HepG2 (cell line): Measurements from ENCODE around the gene TRMT1. TPM values are rescaled to one million over a fixed set of nuclear protein-coding genes. Genes with fewer than 3 reads are reported as not detected.

Experiments used
- GLI4 ChIP-seq: sonication (generic); formaldehyde crosslinking; IDR thresholded peaks from 2 replicates; pipeline ENCODE4 v1.5.1; 2020; ENCODE audit warnings: missing genetic modification reagents, mild to moderate bottlenecking, moderate library complexity, borderline replicate concordance
- MBNL3 ChIP-seq: fragments of 250-450 bp; sonication (Bioruptor Pico); conservative IDR thresholded peaks from 2 replicates; pipeline ENCODE4 v1.8.0; 2022; ENCODE audit warnings: mild to moderate bottlenecking, inconsistent platforms
- MED8 ChIP-seq: sonication (generic); formaldehyde crosslinking; IDR thresholded peaks from 2 replicates; pipeline ENCODE4 v1.8.1; 2023; ENCODE audit warnings: mild to moderate bottlenecking, missing genetic modification reagents; ENCODE audit not compliant: insufficient replicate concordance
- MIER2 ChIP-seq: IDR thresholded peaks from 2 replicates; pipeline ENCODE4 v1.6.1; 2016; ENCODE audit warnings: missing biosample characterization, missing genetic modification reagents
- TARDBP ChIP-seq: sonication (generic); formaldehyde crosslinking; IDR thresholded peaks from 2 replicates; pipeline ENCODE4 v1.8.0; 2022; ENCODE audit warnings: mild to moderate bottlenecking, missing genetic modification reagents
- TBX3 ChIP-seq: fragments of 450-650 bp; IDR thresholded peaks from 2 replicates; pipeline ENCODE4 v1.6.1; 2017; ENCODE audit warnings: antibody characterized with exemption, mild to moderate bottlenecking, inconsistent platforms, borderline replicate concordance
- ZNF564 ChIP-seq: sonication (generic); formaldehyde crosslinking; IDR thresholded peaks from 2 replicates; pipeline ENCODE4 v1.8.1; 2023; ENCODE audit warnings: mild to moderate bottlenecking, missing genetic modification reagents
- ZZZ3 ChIP-seq: sonication (generic); formaldehyde crosslinking; IDR thresholded peaks from 2 replicates; pipeline ENCODE4 v1.4.0; 2020; ENCODE audit warnings: missing genetic modification reagents, mild to moderate bottlenecking, borderline replicate concordance
- polyA plus RNA-seq, 8 experiments: library from polyadenylated mRNA; depleted of rRNA in 3 of 8; stranded (reverse) in 7 of 8; unstranded in 1 of 8; fragments of >200 nt; fragmentation: Illumina TruSeq in 4 of 8; extraction: Trizol in 4 of 8; gene quantifications; 2 replicates each; pipeline versions ENCODE4 v1.2.1 to v1.2.3, GENCODE V29; 2011 to 2016; ENCODE audit warnings: low read depth in 4 of 8, missing spikeins in 1 of 8, mixed read lengths in 1 of 8; ENCODE audit not compliant: insufficient read depth in 1 of 8
- total RNA-seq, 5 experiments: library from RNA; depleted of rRNA; stranded (reverse); fragments of >200 nt; fragmentation: Illumina TruSeq; extraction: Trizol; gene quantifications; 2 replicates each; pipeline ENCODE4 v1.2.3, GENCODE V29; 2016; ENCODE audit warnings: low read depth in 1 of 5
- TF ChIP-seq, protein P1 (sequence below): sonication (generic); formaldehyde crosslinking; IDR thresholded peaks from 2 replicates; pipeline ENCODE4 v1.4.0; 2020; ENCODE audit warnings: mild to moderate bottlenecking, missing genetic modification reagents
- TF ChIP-seq, protein P2 (sequence below): sonication (generic); formaldehyde crosslinking; IDR thresholded peaks from 2 replicates; pipeline ENCODE4 v1.4.0; 2020; ENCODE audit warnings: missing genetic modification reagents
- TF ChIP-seq, protein P3 (sequence below): sonication (generic); formaldehyde crosslinking; IDR thresholded peaks from 2 replicates; pipeline ENCODE4 v1.8.0; 2022; ENCODE audit warnings: mild to moderate bottlenecking, missing genetic modification reagents, borderline replicate concordance
- TF ChIP-seq, protein P4 (sequence below): sonication (generic); formaldehyde crosslinking; IDR thresholded peaks from 2 replicates; pipeline ENCODE4 v1.9.0; 2022; ENCODE audit warnings: low read depth, missing genetic modification reagents

TRMT1 gene
- total and polyA plus RNA-seq, 2 of the 13 experiments (the other 11 are each of a cell fraction or from before 2014, with no cell fraction given): 35.5 to 44.1 TPM

DNA sequence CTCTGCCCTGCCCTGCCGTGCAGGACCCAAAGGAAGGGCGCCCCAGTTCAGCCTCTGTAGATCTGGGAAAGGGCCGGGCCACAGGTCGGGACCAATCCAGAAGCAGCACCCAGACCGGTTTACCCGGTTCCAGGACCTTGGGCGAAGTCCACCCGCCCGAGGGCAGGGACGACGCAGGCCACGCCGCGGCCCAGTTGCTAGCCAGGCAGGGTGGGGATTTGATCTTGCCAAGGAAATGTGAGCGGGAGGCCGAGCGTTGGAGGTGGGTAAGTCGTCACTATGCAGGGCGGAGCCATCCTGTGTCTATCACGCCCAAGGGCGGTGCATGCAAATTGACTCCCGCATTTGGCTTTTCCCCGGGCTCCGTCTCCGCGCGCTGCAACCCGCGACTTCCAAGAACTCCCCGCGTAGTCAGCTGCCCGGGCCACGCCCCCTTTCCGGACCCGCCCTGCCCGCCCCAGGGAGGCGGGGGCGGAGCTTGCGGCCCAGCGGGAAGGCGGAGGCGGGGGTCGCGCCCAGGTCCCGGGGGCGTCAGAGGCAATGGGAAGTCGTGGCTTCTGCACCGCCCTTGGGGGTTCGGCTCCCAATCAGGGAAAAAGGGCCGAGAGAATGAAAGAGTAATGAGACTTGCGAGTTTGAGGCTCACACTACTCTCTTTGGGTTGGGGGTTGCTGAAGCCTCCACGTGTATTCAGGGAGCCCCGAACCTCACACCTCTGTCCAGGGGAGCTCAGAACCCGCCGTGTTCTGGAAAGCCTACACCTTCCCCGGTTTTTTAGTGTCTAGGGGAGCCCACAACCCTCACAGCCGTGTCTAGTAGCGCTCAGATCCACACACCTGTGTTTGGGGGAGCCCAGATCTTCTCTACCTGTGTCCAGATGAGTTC lies 46.4 kb upstream of the TRMT1 start (continued):
- TF ChIP-seq, protein P1, sequence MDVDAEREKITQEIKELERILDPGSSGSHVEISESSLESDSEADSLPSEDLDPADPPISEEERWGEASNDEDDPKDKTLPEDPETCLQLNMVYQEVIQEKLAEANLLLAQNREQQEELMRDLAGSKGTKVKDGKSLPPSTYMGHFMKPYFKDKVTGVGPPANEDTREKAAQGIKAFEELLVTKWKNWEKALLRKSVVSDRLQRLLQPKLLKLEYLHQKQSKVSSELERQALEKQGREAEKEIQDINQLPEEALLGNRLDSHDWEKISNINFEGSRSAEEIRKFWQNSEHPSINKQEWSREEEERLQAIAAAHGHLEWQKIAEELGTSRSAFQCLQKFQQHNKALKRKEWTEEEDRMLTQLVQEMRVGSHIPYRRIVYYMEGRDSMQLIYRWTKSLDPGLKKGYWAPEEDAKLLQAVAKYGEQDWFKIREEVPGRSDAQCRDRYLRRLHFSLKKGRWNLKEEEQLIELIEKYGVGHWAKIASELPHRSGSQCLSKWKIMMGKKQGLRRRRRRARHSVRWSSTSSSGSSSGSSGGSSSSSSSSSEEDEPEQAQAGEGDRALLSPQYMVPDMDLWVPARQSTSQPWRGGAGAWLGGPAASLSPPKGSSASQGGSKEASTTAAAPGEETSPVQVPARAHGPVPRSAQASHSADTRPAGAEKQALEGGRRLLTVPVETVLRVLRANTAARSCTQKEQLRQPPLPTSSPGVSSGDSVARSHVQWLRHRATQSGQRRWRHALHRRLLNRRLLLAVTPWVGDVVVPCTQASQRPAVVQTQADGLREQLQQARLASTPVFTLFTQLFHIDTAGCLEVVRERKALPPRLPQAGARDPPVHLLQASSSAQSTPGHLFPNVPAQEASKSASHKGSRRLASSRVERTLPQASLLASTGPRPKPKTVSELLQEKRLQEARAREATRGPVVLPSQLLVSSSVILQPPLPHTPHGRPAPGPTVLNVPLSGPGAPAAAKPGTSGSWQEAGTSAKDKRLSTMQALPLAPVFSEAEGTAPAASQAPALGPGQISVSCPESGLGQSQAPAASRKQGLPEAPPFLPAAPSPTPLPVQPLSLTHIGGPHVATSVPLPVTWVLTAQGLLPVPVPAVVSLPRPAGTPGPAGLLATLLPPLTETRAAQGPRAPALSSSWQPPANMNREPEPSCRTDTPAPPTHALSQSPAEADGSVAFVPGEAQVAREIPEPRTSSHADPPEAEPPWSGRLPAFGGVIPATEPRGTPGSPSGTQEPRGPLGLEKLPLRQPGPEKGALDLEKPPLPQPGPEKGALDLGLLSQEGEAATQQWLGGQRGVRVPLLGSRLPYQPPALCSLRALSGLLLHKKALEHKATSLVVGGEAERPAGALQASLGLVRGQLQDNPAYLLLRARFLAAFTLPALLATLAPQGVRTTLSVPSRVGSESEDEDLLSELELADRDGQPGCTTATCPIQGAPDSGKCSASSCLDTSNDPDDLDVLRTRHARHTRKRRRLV (CRISPR knock-in tag): peak; percentile 92
- TF ChIP-seq TARDBP (CRISPR knock-in tag) (peak; percentile 88), ZZZ3 (CRISPR knock-in tag) (no peak), MIER2 (CRISPR knock-in tag) (no peak), MBNL3 (CRISPR knock-in tag) (no peak), TBX3 (no peak), MED8 (peak; percentile 82), ZNF564 (no peak; the same call in 1 of the 2 replicates), GLI4 (no peak; the same call in 1 of the 2 replicates)
- TF ChIP-seq, protein P2, sequence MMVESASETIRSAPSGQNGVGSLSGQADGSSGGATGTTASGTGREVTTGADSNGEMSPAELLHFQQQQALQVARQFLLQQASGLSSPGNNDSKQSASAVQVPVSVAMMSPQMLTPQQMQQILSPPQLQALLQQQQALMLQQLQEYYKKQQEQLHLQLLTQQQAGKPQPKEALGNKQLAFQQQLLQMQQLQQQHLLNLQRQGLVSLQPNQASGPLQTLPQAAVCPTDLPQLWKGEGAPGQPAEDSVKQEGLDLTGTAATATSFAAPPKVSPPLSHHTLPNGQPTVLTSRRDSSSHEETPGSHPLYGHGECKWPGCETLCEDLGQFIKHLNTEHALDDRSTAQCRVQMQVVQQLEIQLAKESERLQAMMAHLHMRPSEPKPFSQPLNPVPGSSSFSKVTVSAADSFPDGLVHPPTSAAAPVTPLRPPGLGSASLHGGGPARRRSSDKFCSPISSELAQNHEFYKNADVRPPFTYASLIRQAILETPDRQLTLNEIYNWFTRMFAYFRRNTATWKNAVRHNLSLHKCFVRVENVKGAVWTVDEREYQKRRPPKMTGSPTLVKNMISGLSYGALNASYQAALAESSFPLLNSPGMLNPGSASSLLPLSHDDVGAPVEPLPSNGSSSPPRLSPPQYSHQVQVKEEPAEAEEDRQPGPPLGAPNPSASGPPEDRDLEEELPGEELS (CRISPR knock-in tag): peak; percentile 81
- TF ChIP-seq, protein P3, sequence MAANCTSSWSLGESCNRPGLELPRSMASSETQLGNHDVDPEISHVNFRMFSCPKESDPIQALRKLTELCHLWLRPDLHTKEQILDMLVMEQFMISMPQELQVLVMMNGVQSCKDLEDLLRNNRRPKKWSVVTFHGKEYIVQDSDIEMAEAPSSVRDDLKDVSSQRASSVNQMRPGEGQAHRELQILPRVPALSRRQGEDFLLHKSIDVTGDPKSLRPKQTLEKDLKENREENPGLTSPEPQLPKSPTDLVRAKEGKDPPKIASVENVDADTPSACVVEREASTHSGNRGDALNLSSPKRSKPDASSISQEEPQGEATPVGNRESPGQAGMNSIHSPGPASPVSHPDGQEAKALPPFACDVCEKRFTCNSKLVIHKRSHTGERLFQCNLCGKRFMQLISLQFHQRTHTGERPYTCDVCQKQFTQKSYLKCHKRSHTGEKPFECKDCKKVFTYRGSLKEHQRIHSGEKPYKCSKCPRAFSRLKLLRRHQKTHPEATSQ (CRISPR knock-in tag): no peak; the same call in 1 of the 2 replicates
- TF ChIP-seq, protein P4, sequence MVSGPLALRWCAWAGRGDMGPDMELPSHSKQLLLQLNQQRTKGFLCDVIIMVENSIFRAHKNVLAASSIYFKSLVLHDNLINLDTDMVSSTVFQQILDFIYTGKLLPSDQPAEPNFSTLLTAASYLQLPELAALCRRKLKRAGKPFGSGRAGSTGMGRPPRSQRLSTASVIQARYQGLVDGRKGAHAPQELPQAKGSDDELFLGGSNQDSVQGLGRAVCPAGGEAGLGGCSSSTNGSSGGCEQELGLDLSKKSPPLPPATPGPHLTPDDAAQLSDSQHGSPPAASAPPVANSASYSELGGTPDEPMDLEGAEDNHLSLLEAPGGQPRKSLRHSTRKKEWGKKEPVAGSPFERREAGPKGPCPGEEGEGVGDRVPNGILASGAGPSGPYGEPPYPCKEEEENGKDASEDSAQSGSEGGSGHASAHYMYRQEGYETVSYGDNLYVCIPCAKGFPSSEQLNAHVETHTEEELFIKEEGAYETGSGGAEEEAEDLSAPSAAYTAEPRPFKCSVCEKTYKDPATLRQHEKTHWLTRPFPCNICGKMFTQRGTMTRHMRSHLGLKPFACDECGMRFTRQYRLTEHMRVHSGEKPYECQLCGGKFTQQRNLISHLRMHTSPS (CRISPR knock-in tag): peak; percentile 84
